DND-41 (cell line): ENCODE measurements around the gene AFF2.

Experiments used
- ATAC-seq: fragments of 200-7000 bp; cut with Tn5 transposase; 3 replicates; pipeline ENCODE4 v1.9.1; 2021; ENCODE audit warnings: low read depth; ENCODE audit not compliant: insufficient read depth
- DNase-seq: peaks from one replicate; pipeline ENCODE4 v3.0.0-alpha.2; 2020
- H2AFZ ChIP-seq: 2 replicates; pipeline ENCODE4 v1.6.0; 2012; ENCODE audit warnings: low read depth, low read length
- H3K27ac ChIP-seq: 2 replicates; pipeline ENCODE4 v1.5.1; 2012; ENCODE audit warnings: low read length, inconsistent platforms
- H3K27me3 ChIP-seq: fragments of 200-600 bp; sonication (generic); 2 replicates; pipeline ENCODE4 v1.6.0; 2012; ENCODE audit warnings: low read length, mild to moderate bottlenecking, inconsistent platforms; ENCODE audit not compliant: insufficient read depth, poor library complexity
- H3K36me3 ChIP-seq: 2 replicates; pipeline ENCODE4 v1.5.1; 2012; ENCODE audit warnings: low read length, inconsistent platforms; ENCODE audit not compliant: insufficient read depth
- H3K4me1 ChIP-seq: 2 replicates; pipeline ENCODE4 v1.5.1; 2012; ENCODE audit warnings: mild to moderate bottlenecking, low read length; ENCODE audit not compliant: insufficient read depth
- H3K4me2 ChIP-seq: 2 replicates; pipeline ENCODE4 v1.6.0; 2012; ENCODE audit warnings: mild to moderate bottlenecking, moderate library complexity, low read length, inconsistent platforms; ENCODE audit not compliant: insufficient read depth
- H3K4me3 ChIP-seq, 2 experiments: fragments of 200-600 bp in 1 of 2; shearing (Covaris generic) in 1 of 2; 2 replicates each; pipeline ENCODE4 v1.5.1; 2012 to 2016; ENCODE audit warnings: inconsistent platforms in 2 of 2, low read length in 2 of 2, mild to moderate bottlenecking in 2 of 2, low read depth in 1 of 2, moderate library complexity in 1 of 2
- H3K79me2 ChIP-seq: 2 replicates; pipeline ENCODE4 v1.6.0; 2012; ENCODE audit warnings: low read length, inconsistent platforms; ENCODE audit not compliant: insufficient read depth
- H3K9ac ChIP-seq: 2 replicates; pipeline ENCODE4 v1.6.0; 2012; ENCODE audit warnings: low read depth, mild to moderate bottlenecking, inconsistent platforms, low read length, moderate library complexity
- H3K9me3 ChIP-seq: 2 replicates; pipeline ENCODE4 v1.5.1; 2012; ENCODE audit warnings: low read length, moderate library complexity, mild to moderate bottlenecking, inconsistent platforms; ENCODE audit not compliant: insufficient read depth, severe bottlenecking
- H4K20me1 ChIP-seq: 2 replicates; pipeline ENCODE4 v1.6.0; 2012; ENCODE audit warnings: low read length; ENCODE audit not compliant: insufficient read depth
- CTCF ChIP-seq: IDR thresholded peaks from 2 replicates; pipeline ENCODE4 v1.5.1; 2012; ENCODE audit warnings: borderline replicate concordance, low read length, moderate library complexity, mild to moderate bottlenecking; ENCODE audit not compliant: poor library complexity, severe bottlenecking; ENCODE audit errors: extremely low read depth
- EZH2 ChIP-seq: IDR thresholded peaks from 3 replicates; pipeline ENCODE4 v1.6.1; 2012; ENCODE audit warnings: borderline replicate concordance, low read depth, mild to moderate bottlenecking, moderate library complexity, low read length, inconsistent platforms; ENCODE audit not compliant: severe bottlenecking

AFF2 gene

DNA sequence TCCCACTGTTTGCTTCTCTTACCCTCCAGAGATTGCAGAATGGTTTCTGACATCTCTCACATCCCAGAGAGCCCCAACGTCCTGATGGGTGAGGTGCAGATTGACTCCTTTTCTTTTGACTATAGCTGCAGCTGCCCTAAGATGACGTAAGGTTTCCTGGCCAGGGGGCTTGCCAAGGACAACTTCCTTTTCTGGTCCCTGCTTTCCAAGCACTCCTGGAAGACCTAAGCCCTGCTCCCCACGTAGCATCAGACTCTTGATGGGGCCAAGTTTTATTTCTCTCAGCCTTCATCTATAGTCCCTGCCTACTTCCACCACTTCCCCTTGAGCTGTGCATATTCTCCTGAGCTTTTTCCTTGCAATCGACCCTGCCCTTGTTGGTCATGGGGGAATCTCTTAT lies 507.0 kb downstream of the AFF2 start:
- H3K9ac ChIP-seq, result no peak overlapping the region
- ATAC-seq (no peak), DNase-seq (no peak)
- no peaks in the 10 kb centered on the region for H4K20me1 ChIP-seq
- H3K27me3 ChIP-seq, result no peaks in the 10 kb centered on the region
- H3K4me2 ChIP-seq, result no peak overlapping the region
- no peak overlapping the region for H2AFZ ChIP-seq
- TF ChIP-seq EZH2, result no peak
- TF ChIP-seq CTCF, result no peak
- no peaks in the 10 kb centered on the region for H3K4me1 ChIP-seq
- H3K9me3 ChIP-seq, result no peaks in the 10 kb centered on the region
- H3K36me3 ChIP-seq, result no peaks in the 10 kb centered on the region
- H3K79me2 ChIP-seq, result no peaks in the 10 kb centered on the region
- no peak overlapping the region for H3K4me3 ChIP-seq
- H3K27ac ChIP-seq, result no peak overlapping the region

DNA sequence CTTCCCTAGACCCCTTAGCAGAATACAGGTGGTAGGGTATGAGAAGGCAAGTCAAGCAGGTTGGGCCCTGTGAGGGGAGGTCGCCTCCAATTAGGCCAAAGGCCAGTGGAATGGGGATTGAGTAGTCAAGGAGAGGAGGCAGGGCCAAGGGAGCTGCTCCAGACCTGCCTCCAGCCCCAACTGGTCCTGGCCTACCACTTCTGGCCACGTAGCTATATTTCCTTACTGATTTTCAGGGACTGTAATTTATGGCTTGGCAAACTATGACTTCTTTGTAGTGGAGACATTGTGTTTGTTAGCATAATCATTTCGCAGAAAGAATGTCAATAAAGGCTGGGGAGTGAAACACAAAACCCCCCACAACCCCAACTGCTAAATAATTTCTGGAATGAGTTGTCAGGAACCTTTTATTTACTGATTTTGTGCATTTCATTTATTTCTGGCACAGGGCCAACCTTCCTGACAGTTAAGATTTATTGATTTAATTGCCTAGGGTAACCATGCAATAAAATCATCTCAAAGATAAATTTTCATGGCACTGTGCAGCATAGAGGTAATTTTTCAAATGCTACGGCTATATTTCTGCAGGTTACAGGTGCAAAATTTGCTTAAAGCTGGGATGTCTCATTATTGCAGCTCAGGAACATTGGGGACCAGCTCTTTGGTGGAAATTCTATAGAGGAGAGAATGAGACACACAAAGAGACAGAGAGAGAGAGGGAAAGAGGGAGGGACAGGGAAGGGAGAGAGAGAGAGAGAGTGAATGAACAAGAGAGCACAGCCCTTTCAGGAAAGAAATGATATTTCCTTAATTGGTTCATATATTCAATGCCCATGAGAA lies 509.8 kb downstream of the AFF2 start:
- TF ChIP-seq CTCF, result no peak
- TF ChIP-seq EZH2, result no peak
- H3K79me2 ChIP-seq, result no peaks in the 10 kb centered on the region
- H3K4me2 ChIP-seq, result no peak overlapping the region
- H3K27me3 ChIP-seq, result no peaks in the 10 kb centered on the region
- H3K9ac ChIP-seq, result no peak overlapping the region
- no peak overlapping the region for H2AFZ ChIP-seq
- no peak overlapping the region for H3K4me3 ChIP-seq
- no peak overlapping the region for H3K27ac ChIP-seq
- ATAC-seq (no peak), DNase-seq (no peak)
- H3K9me3 ChIP-seq, result no peaks in the 10 kb centered on the region
- H3K4me1 ChIP-seq, result no peaks in the 10 kb centered on the region
- H3K36me3 ChIP-seq, result no peaks in the 10 kb centered on the region
- H4K20me1 ChIP-seq, result no peaks in the 10 kb centered on the region

- Histone ChIP-seq H3K79me2 (no peaks in the 10 kb centered on the region), H3K9me3 (no peaks in the 10 kb centered on the region), H3K4me2 (no peak overlapping the region), H3K27ac (no peak overlapping the region), H3K4me1 (no peaks in the 10 kb centered on the region), H3K27me3 (no peaks in the 10 kb centered on the region), H3K36me3 (no peaks in the 10 kb centered on the region), H3K9ac (no peak overlapping the region), H2AFZ (no peak overlapping the region), H3K4me3 (no peak overlapping the region), H4K20me1 (no peaks in the 10 kb centered on the region)
- no peak for ATAC-seq
- no peak for TF ChIP-seq CTCF
- TF ChIP-seq EZH2, result no peak
- DNase-seq, result no peak
Observed at GRCh38 chrX:149010853-149011224, 510.4 kb downstream of the AFF2 start.
